Dermis microvascular lymphatic vessel endothelial cell (primary cell): ENCODE measurements around the gene COL4A2. TPM values are rescaled to one million over a fixed set of nuclear protein-coding genes. Genes with fewer than 3 reads are reported as not detected.

Experiments used
- DNase-seq, 2 donors: peaks; one replicate each; pipeline versions ENCODE4 v3.0.0 to v3.0.0-alpha.2; 2010; ENCODE audit warnings: low read depth in 2 of 2
- total RNA-seq: library from RNA; depleted of rRNA; stranded (reverse); fragments of >200 nt; gene quantifications from 2 replicates; pipeline ENCODE4 v1.2.1, GENCODE V29; 2014

COL4A2 gene
- 626 and 1,224 TPM in 2 replicates for total RNA-seq

- peak; percentile 58 to 85 for DNase-seq
These were observed at the start of gene COL4A2, which contains the start of gene COL4A1 for GRCh38 chr13:110306960-110307766. COL4A2 (plus strand) TSS chr13:110307284; CDS start chr13:110307904, 620 bp downstream. COL4A1 (minus strand) TSS chr13:110307157; CDS start chr13:110307027, 130 bp downstream.

- DNase-seq, result no peak
These were observed 49.7 kb upstream of the COL4A2 start for GRCh38 chr13:110257408-110257807.

- DNase-seq, result peak in 1 of 2 donors; percentile 79
These were observed 48.0 kb upstream of the COL4A2 start for GRCh38 chr13:110258876-110259631.

GRCh38 chr13:110259651-110260050, 47.4 kb upstream of the COL4A2 start:
- no peak for DNase-seq

GRCh38 chr13:110261166-110262081, 45.7 kb upstream of the COL4A2 start:
- DNase-seq, result peak in 1 of 2 donors; percentile 44

GRCh38 chr13:110262082-110262436, 45.0 kb upstream of the COL4A2 start:
- no peak for DNase-seq

- DNase-seq, result peak; percentile 69 to 81
These were observed 44.4 kb upstream of the COL4A2 start for GRCh38 chr13:110262508-110263291.

- DNase-seq, result no peak
These were observed 43.7 kb upstream of the COL4A2 start for GRCh38 chr13:110263404-110263803.

GRCh38 chr13:110263888-110264287, 43.2 kb upstream of the COL4A2 start:
- DNase-seq, result no peak

- DNase-seq, result no peak
These were observed 42.3 kb upstream of the COL4A2 start for GRCh38 chr13:110264685-110265275.

- DNase-seq, result peak in 1 of 2 donors; percentile 91
These were observed 41.8 kb upstream of the COL4A2 start for GRCh38 chr13:110265341-110265681.

GRCh38 chr13:110265682-110266430, 41.2 kb upstream of the COL4A2 start:
- DNase-seq, result peak; percentile 54 to 72

GRCh38 chr13:110266431-110266809, 40.7 kb upstream of the COL4A2 start:
- DNase-seq, result no peak

GRCh38 chr13:110266983-110267382, 40.1 kb upstream of the COL4A2 start:
- DNase-seq, result peak in 1 of 2 donors; percentile 80

GRCh38 chr13:110268061-110268460, 39.0 kb upstream of the COL4A2 start:
- no peak for DNase-seq

- no peak for DNase-seq
These were observed 38.4 kb upstream of the COL4A2 start for GRCh38 chr13:110268576-110269185.

GRCh38 chr13:110269509-110270185, 37.4 kb upstream of the COL4A2 start:
- DNase-seq, result no peak

- no peak for DNase-seq
These were observed 36.6 kb upstream of the COL4A2 start for GRCh38 chr13:110270507-110270906.

GRCh38 chr13:110271313-110271712, 35.8 kb upstream of the COL4A2 start:
- DNase-seq, result no peak
